Stimulated activated CD8-positive, alpha-beta memory T cell treated with anti-CD3 and anti-CD28 coated beads, Interleukin-15, amount 100 ng/mL, for 48 hours (primary cell): ENCODE data around the gene AGTRAP.

Experiments
- DNase-seq, 2 donors: peaks; one replicate each; pipeline ENCODE4 v3.0.0-alpha.2; 2020; ENCODE audit warnings: low read depth in 2 of 2

AGTRAP gene

DNA sequence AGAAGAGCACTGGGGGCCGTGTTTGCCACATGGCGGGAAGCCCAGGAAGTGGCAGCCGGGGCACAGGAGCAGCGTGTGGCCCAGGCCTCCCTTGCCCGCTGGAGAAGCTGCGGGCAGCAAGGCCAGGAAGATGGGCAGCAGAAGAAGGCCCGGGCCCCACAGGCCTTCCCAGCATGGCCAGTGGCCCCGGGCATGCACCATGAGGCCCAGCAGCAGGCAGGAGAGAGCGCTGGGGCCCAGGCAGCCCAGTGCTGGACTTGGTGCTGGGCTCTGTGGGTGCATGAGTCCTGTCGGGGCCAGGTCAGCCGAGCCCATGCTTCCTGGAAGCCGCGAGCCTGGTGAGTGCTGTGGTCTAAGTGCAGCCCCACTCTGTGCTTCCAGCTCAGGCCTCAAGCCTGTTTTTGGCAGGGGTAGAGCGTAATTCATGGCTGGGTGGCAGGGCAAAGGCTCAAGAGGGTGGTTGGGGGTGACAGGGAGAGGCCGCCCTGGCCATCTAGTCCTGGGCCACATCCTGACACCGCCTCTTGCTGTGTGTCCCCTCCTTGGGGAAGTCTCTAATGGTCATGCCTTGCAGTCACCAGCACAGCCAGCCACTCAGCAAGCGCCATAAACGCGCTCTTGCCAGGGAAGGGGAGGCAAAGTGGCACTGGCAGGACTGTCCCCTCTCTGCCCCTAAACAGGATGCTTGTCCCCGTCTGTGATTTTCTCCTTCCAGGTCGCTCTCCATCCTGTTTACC, 48.5 kb downstream of the AGTRAP start:
- no peak for DNase-seq

DNA sequence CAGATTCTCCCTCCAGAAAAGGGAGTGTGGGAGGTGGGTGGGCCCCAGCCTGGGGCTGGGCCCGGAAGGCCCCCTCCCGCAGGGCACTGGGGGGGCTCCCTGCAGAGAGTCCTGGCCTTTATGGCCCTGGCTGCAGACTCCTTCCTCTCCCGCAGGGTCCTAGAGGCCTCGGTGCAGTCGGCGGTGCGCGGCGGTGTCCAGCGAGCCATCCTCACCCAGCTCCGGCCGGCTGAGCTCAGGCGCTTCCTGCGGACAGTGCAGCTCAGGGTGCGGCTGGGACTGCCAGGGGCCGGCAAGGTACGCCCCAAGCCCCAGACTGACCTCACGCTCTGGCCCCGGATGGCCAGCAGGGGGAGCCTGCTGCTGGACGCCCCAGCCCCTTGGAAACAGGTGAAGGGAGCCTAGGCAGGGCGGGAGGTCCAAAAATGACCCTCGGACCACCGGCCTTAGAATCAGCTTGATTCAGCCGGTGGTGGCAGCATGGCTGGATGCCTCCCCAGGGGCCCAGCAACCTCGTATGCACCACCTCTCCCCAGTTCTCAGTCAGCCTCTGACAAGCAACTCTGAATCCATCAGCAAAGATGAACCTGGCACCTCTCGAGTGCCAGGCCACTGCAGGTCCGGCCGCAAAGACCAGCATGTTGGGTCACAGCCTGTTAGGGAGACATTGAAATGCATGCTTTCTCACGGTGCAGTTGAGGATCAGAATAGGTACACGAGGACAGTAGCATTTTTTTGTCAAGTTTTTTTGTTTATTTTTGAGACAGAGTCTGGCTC, 49.2 kb downstream of the AGTRAP start:
- peak in 1 of 2 donors; percentile 21 for DNase-seq

DNA sequence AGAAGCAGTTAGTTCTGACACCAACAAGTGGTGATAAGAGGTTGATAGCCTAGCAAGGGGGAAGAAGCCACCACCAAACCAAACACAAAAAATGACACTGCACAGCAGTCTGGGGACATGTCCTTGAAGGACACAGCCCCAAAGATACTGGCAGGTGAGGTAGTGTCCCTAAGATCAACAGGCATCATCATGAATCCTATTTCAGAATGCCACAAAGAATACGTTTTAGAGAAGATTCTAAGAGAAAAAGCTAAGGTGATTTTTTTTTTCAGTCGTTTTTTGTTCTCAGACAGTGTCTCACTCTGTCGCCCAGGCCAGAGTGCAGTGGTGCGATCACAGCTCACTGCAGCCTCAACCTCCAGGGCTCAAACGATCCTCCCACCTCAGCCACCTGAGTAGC, 50.2 kb downstream of the AGTRAP start:
- no peak for DNase-seq

DNA sequence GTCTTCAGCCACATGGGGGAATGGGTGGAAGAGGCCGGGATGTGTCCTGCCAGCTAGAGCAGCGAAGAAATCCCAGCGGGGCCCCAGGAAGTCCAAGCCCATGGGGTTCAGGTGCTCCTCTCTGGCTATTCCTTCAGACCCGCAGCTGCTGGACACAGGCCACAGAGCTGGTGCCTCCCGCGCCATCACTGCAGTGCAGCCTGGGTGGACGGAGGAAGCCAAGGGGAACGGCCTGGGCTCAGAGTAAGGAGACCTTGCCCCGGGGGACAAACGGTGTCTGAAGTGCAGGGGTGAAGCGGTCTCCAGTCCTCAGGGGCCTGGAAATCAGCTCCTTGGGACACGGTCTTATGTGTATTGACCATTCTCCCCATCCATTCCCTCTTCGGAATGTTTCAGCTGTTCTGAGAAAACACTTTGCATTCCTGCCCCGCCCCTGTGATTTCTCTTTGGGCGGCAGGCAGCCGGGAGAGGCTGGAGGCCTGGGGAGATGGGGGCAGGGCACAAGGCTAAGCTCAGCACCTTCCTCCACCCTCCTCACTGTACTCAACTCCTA, 51.4 kb downstream of the AGTRAP start:
- no peak for DNase-seq

DNA sequence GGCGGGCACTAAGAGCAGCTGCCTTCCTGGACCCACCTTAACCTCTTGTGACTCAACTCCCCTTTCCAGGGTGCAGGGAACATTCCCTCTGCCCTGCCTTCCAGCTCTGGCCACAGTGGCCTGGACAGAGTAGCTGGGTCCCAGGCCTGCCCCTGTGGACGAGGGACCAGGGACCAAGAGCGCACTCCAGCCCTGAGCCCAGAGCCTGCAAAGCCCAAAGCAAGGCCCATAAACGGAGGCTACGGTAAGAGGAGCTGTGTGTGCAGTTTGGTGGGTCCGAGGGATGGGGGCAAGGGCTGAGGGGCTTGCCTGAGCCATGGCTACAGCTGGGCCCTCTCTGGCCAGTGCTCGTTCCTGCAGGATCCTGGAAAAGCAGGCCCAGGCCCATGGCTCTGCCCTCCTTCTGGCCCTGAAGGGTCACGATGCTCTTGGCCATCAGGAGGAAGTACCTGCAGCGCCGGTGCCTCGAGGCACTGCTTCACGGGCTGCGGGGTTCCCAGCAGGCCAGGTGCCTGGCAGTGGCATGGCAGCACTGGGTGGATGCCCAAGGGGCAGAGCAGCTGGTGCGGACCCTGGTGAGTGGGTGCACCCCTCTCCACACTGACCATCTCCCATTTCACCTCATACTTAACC, 52.0 kb downstream of the AGTRAP start:
- no peak for DNase-seq

DNA sequence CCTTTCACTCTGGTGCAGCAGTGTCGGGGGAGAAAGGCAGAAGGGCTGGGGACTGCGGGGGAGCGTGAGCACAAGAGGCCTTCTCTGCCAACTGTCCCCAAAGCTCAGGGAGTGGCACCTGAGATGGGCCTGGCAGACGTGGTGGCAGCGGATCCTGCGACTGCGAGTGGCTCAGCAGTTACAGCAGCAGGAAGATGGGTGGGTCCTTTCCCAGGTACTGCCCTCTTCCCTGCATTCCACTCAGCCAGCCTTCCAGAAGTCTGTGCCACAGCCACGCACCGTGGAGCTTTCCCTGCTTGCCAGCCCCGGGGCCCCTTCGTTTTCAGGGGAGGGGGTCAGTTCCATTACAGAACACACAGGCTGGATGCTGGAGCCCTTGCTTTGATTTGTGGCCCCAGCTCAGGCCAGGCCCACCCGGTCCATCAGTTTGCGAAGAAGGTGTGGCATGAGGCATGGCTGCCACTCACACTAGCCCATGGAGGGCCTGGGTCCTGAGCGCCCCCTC, 52.7 kb downstream of the AGTRAP start:
- DNase-seq: no peak

DNA sequence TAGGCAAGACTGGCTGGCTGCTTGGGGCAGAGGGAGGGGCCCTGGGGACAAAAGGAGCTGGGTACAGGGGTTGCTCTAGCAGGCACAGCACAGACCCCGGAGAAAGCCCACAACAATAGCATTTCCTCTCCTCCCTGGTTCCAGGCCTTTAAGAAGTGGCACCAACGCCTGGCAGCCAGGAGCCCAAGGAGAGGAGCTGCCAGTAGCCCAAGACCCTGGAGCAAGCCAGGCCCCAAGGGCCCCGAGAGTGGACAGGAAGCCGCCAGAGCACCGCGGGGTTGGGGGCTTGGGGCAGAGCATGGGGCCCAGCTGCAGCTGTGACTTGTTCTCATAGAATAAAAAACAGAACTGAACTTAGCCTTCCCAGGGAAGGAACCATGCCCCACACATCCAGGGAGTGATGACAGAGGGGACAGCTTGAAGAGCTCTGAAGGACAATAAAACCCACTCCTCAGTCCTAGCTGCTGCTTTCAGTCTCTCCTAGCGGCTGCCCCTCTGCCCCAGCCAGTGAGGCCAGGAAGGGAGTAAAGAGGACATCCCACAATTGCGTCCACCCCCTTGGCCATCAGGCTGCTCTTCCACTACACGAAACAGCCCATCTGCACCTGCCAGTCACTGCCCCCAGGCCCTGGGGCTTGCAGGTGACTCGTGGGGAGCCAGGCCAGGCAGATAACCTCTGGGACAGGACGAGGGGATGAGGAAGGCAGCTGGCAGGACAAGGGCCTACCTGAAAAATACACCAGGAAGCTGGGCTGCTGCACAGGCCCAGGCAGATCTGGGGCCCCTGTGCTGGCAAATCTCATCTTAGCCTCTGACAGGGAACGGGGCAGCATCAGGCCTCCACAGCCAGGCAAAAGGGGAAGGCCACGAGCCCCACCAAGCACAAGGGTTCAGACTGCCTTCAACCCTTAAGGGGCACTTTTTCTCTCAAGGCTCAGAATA, 53.5 kb downstream of the AGTRAP start:
- no peak for DNase-seq

DNA sequence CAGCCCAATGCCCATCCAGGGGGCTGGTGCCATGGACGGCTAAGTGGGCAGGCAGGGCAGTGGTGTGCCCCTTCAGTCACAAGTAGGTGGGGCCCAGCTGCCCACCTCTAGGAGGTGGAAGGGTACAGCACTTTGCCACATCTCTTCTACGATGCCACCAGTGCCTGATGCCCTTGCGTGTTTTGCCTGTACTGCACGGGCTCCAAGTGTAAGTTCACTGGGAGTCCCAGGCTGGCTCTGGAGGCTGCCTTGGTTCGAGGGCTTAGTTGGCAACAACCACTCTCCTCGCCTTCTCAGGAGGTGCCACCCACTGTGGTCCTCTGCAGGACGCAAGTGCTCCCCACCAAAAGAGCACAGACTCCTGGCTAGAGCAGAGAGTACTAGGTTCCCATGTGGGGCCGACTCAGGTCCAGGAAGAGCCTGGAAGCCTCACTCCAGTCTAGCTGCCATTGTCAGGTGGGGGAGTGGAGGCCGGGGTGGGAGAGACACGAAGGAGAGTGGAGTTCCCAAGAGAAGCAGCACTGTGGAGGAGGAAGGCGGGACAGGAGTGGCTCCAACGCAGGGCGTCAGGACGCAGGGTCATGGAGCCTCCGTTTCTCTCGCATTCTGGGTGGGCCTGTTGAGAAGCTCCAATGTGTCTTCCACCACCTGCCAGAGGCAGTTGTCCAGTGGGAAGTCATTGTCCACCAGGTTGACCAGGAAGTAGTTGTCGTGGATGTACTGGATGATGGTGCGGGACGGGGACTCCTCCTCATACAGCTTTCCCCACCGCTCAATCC, 54.4 kb downstream of the AGTRAP start:
- DNase-seq: no peak

DNA sequence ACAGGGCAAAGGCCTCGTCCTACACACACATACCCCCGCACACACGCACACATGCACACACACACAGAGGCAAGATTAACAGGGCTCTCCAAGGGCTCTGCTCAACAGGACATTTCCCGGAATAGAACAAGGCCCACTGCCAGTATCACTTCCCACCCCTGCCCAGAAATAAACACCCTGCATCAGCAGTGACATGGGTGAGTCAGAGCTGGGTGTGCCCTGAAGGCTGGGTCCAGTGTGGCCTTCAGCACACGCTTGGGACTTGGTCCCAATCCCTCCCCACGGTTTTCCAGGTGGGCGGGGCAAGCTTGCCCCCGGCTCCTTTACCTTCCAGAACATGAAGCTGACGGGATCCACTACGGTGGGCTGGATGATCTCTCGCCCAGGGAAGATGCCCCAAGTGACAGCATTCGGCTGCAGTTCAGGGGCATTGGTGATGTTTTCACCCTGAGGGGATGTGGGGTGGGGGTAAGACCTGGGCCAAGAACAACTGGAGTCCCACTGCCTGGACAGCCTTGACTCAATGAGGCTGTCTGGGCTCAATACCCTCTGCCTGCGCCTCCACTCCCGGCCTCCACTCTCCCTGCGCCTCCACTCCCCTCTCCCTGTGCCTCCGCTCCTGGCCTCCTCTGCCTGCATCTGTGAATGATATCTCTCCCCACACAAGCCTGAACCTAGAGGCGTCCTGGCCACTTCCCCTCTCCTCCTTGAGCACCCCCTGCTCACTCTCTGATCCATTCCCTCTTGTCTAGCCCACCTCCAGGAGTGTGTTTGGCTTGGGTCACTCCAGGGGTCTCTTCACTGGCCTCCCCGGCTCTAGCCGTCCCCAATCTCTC, 55.2 kb downstream of the AGTRAP start:
- DNase-seq: no peak

DNA sequence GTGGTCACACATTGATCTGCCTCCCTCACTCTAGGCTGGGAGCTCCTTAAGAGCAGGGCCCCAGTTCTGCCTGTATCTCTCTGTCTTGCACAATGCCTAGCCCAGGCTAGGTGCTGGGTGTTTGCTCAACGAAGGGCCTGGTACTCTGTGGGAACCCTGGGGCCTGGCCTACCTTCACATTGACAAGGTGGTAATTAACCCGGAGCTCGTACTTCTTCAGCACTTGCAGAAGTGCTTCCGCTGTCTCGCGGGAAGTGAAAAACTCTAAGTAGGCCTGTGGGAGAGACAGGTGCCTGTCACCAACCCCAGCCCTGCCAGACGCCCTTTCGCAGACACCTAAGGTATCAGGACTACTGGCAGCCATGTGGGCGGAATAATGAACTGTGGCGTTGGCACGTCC, 56.2 kb downstream of the AGTRAP start:
- DNase-seq: no peak

DNA sequence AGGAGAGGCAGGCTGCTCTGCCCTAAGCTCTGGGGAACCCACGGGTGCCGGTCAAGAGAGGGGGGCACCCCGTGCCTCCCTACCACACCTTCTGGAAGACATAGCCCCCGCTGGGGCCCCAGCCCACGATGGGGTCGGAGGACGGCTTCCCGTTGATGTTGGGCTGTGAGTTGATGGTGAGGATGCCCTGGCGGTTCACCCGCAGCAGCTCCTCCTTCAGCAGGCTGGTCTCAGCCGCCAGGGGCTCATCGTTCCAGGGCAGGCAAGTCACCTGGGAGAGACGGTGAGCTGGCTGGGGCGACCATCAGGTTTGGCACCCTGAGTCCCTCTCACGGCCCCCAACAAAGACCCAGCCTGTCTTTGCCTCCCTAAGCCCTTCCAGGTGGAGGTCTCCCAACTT, 57.9 kb downstream of the AGTRAP start:
- no peak for DNase-seq

DNA sequence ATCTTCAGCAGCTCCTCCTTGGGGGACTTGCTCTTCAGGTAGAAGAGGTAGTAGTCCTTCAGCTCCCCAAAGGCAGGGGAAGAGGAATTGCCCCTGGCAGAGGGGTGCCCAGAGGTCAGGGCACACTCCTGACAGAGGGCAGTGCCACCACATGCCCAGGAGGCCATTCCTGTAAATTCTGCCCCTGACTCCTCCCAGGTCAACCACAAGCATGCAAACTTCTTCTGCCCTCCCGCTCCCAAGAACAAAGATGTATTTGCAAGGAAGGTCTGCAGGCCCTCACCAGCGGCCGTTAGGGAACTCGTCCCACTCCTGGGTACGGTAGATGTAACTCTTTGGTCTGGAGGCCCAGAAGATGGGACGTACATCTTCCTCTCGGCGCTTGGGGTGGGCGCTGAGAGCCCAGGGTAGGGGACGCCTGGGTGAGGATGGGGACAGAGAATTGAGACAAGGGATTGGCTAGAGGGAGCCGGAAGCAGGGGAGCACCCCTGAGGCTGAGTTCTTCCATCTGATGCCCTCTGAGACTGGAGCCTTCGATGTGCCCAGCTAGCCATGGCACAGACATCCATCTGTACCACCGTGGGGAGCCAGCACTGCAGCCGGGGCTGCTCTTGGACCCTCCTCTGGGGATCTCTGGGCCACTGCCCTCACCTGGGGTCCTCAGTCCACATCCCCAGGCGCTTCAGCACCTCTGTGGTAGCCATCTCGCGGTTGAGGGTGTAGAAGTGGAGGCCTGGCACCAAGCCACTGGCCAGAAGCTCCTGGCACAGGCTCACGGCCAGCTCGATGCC, 58.7 kb downstream of the AGTRAP start:
- no peak for DNase-seq

DNA sequence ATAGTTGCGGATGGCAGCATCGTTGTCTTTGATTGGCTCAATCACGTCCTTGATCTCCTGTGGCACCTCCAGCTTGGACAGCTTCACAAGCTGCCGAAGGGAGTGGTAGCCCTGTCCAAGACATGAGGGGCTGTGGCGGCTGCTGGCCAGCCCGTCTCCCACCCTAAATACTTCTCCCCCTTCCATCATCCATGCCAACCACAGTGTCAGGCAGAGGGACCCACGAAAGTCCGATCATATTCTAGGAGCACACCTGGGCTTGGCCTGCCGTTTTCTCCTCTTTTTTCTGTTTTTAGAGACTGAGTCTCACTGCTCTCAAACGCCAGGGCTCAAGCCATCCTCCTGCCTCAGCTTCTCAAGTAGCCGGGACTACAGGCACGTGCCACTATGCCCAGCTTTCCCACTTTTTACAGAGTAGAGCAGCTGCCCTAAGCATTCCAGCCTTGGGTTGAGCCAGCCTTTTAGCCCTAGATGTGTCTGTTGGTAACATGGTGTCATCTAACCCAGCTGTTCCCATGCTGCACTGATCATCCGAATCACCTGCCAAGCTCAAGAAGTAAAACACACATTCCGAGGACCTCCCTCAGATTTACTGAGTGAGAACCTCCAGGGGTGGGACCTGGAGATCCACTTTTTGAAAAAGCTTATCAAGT, 59.4 kb downstream of the AGTRAP start:
- no peak for DNase-seq

DNA sequence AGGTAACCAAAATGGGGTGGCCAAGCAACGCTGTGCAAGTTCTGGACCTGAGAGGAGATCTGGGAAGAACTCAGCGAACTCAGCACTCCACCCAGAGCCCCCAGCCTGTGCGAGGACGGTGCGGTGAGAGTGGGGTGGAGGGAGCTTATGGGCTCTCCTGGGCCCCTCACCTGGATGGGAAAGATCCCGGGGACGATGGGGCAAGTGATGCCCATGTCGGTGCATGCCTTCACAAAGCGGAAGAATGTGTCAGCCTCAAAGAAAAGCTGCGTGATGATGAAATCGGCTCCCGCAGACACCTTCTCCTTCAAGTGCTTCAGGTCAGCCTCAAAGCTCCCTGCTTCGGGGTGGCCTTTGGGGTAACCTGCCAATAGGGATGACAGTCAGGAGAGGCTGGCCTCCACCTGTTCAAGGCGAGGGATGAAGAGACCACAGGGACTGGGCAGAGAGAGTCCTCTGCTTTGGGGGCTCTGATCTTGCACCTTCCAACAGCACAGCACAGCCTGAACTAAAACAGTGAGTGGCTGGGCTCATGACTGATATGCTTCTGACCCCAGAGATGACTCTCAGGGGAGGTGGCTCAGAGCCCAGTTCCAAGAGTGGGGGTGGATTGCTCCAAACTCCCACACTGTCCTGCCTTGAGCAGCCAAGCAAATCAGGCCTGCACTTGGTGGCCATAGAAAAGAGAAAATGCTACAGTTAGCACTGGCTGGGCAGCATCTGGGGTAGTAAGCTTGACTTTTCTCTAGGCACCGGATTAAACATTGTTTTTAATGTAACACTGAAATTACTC, 60.3 kb downstream of the AGTRAP start:
- no peak for DNase-seq

DNA sequence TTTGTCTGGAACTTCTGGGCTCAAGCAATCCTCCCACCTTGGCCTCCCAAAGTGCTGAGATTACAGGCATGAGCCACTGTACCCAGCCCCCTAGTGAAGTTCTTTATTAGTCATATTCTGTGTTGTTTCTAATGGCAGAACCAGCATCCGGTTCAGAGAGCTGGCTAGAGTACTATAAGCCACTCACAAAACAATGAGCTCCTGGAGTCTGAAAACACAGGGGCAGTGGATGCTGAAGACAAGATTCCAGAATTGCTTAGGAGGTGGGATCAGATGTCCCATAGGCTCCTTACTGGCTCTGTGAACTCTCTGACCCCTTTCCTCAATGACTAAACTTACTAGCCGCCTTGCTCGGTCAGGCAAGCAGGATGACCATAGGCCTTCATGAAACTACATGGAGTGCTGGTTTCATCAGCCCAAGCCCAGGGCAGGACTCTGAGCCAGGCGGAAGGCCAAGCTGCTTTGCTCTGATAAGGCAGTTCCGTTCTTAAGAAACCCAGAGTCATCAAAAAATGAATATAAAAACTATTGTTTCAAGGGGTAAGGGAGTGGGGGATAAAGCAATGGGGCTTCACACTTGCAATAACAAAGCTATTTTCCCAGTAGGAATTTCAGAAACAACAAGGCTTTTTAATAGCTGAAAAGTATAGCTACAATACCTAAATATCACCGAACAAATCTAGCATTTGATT, 61.7 kb downstream of the AGTRAP start:
- no peak for DNase-seq

DNA sequence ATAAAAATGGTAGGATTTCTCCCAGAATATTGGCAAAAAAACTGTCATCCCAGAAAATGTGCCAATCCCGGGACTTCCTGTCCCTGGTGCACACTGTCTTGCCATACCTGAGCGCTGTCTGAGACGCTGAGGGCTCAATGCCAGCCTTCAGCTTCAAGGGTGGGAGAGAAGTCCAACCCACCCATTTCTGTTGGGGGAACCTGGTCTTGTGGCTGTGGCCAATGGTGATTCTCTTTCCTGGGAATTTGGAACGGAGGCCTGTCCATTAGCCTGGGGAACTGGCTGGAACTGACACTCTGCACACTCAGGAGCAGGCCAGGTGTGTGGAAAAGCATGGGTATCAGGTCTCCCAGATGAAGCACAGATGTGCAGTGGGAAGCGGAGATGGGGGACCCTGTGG, 63.2 kb downstream of the AGTRAP start:
- no peak for DNase-seq

DNA sequence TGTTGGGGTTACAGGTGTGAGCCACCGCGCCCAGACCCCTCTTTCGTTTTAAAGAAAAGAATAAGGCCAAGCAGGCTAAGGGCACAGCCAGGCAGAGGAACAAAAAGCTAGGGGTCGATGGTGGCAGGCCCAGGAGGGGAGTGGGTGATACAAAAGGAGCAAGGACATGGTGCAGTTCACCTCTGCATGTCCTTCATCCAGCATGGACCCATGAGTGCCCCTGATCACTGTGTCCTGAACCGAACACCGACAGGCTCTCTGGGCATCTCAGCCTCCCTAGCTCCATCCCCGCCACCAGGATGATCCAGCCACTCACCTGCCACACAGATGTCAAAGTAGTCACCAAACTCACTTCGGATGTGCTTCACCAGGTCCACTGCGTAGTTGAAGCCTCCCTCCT, 64.0 kb downstream of the AGTRAP start:
- DNase-seq: no peak
